HG03066 (cell line): ENCODE data around the gene NFYC.
"Not testable (repeated sequence)": the region's sequence is repeated elsewhere in the genome, so short reads cannot be mapped to it uniquely, and the experiment has no call there.

Source experiments
- ATAC-seq: cut with Tn5 transposase; IDR thresholded peaks from one replicate; pipeline ENCODE4 v1.9.1; 2021; ENCODE audit warnings: low read depth; ENCODE audit not compliant: unreplicated experiment

NFYC gene

DNA sequence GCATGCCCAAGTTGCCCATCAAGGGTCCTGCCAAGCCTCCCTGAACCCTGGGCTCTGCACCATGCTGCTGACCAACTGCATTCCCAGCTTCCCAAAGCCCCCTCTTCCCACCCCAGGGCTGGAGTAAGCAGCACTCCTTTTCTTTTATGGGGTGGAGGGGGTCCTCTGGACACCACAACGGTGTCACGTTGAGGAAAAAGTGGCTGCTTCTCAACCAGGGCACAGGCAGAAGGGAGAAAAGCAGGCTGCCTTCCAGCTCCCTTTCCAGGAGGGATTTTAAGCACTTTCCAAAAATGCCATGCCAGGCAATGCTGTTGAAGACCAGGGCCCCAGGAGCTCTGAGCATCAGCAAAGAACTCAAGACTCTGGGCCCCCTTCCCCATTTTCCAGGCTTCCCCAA, 26.7 kb upstream of the NFYC start:
- no peak for ATAC-seq

DNA sequence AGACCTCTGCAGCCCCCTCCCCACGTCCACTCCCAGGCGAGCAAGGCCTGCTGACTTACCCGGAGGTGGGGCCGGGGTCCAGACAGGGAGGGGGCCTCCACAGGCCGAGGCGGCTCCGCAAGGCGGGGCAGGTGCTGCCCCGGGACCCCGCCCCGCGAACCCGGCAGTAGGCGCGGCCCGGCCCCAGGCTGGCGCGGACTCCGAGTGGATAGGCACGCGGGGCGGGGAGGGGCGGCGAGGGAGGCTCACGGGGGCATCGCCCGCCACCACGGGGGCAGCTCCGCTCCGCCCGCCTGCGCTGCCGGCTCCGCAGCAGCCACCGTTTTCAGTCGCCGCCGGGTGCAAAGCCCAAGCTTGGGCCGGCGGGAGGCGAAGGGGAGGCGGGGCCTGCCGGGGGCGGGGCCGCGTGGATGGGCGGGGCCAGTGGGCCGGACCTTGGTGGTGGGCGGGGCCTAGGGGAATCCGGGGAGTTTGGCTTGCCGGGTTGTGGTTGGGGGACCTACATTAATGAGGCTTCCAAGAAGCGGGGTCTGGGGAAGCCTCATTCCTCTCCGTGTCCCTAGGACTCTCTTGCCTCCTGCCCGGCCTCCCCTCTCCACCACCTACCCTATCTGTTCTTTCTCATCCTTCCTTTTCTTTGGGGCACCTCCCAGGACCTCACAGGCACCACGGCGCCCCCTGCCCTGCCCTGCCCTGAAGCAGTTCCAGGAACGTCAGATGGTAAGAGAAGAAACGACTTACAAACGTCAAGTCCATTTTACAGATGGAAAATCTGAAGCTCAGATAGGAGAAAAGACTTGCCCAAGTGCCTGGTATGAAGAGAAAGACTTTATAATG, 26.0 kb upstream of the NFYC start, which contains the start of gene RIMS3:
RIMS3 (minus strand) TSS at position 348 of the 837 bp plus-strand sequence. CDS start 23,757 bp downstream, outside the sequence.
- peak; percentile 76 for ATAC-seq

DNA sequence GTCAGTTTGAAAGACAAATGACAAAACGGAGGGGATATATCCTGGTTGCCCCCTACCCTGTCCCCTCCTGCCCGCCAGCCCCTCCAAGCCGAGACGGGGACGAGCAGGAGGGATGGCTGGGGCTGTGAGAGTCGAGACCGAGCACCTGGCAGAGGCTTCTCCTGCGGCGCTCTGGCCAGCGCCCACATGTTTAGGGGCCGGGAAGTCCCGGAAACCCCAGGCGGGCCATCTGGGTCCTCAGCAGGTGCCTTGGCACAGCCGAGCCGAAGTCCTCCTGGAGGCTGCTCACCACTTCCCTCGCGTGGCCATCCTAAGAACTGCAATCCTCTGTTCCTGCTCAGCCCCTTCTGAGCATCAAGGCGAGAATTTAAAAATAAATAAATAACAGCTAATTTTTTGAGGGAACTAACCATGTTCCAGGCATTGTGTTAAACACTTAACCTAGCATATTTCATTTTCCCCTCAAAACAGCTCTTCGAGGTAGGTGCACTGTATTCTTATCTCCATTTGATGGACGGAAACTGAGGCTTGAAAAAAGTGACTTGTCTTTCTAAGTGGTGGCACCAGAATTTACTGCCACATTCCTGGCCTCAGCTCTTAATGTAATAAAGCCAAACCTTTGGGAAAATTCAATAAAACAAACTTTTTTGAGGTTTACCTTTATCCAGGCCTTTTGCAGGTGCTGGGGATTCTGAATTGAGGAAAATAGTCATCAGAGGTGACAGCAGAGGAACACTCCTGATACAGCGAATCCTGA, 22.6 kb upstream of the NFYC start:
- ATAC-seq: peak; percentile 53

- no peak for ATAC-seq
Measured at GRCh38 chr1:40673452-40673851, 18.1 kb upstream of the NFYC start.

GRCh38 chr1:40676501-40676900, 15.0 kb upstream of the NFYC start:
- no peak for ATAC-seq

DNA sequence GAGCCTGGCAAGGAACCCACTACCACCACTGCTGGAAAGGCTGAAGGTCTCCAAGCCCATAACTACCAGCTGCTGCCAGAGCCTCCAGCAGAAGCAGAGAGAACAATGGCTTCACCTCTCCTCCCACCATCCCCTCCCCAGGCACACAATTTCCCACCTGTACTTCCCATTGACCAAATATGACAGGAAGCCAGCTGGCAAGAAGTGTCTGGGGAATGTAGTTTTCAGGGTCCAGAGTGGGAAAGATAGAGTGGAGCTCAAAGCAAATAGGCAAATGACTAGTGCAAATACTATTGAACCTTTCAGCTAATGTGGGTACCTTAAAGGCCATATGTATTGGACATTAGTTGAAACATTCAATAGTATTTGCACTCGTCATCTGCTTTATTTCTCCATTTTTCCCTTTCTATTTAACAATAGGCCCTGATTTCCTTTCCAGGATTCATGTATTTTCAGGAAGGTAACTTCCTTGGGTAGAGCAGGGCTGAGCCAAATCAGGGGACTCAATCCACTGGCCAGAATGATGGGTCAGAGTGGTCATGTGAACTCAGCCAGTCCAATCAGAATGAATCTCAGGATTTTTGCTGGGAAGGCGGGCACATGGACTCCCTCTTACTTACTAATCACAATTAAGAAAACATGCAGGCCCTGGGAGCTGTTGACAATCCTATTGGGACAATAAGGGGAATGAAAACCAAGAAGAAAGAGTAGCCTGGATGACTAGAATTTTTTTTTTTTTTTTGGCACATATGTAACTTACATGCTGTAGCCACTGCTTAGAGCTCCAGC, 12.1 kb upstream of the NFYC start:
- ATAC-seq: no peak

GRCh38 chr1:40684669-40685068, 6.8 kb upstream of the NFYC start:
- ATAC-seq: no peak

DNA sequence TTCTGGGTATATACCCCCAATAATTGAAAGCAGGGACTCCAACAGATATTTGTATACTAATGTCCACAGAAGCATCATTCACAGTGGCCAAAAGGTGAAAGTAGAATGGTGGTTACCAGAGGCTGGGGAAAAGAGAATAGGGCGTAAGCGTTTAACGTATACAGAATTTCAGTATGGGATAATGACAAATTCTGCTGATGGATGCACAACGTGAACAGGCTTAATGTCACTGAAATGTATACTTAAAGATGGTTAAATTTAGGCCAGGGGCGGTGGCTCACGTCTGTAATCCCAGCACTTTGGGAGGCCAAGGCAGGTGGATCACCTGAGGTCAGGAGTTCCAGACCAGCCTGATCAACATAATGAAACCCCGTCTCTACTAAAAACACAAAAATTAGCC, 4.4 kb upstream of the NFYC start:
- no peak for ATAC-seq

GRCh38 chr1:40687661-40688060, 3.8 kb upstream of the NFYC start:
- ATAC-seq: no peak

GRCh38 chr1:40689737-40690136, 1.8 kb upstream of the NFYC start:
- ATAC-seq: no peak

- no peak for ATAC-seq
Measured at GRCh38 chr1:40690771-40691537, 550 bp upstream of the NFYC start.

DNA sequence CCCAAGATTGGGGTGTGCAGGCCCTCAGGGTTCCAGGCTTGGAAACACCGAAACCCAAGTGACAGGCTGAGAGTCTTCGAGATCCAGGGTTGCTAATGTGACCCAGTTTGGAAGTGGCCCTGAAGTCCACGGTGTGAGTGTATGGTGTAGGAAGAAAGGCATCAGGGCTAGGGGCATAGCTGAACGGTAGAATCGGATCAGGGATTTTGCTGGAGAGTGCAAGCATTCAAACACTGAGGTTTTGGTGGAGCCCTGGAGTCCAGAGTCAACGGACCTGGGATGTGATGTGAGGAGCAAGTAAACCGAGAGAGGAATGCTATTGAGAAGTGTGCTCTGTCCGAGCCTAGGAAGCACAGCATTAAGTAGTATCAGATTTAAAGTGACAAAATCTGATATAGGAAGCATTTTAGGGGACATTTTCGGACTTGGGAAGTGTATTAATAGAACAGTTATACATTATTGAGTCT, 958 bp downstream of the NFYC start:
- no peak for ATAC-seq

DNA sequence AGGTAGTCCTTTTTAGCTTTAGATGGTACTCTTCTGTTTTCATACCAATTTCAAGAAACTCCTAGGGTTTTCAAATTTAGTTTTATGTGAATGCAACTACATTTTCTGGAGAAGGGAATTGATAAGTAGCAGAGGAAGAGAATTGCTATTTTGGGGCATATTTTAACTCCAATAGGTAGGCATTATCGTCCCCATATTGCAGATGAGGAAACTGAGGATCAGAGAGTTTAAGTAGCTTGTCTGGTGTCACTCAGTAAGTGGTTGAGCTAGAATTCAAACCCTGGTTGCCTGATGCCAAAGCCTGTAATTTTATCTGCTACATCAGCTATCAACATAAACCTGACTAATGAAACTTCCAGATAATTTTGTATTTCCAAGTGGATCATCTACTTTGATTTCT, 1.9 kb downstream of the NFYC start:
- no peak for ATAC-seq

- no peak for ATAC-seq
Measured at GRCh38 chr1:40694353-40694874, 2.9 kb downstream of the NFYC start.

GRCh38 chr1:40696294-40696693, 4.8 kb downstream of the NFYC start:
- ATAC-seq: no peak

GRCh38 chr1:40697436-40697835, 5.9 kb downstream of the NFYC start:
- ATAC-seq: no peak

GRCh38 chr1:40699787-40700186, 8.3 kb downstream of the NFYC start:
- peak; percentile 80 for ATAC-seq

- no peak for ATAC-seq
Measured at GRCh38 chr1:40701684-40702083, 10.2 kb downstream of the NFYC start.

- ATAC-seq: not testable (repeated sequence)
Measured at GRCh38 chr1:40702810-40703209, 11.3 kb downstream of the NFYC start.

DNA sequence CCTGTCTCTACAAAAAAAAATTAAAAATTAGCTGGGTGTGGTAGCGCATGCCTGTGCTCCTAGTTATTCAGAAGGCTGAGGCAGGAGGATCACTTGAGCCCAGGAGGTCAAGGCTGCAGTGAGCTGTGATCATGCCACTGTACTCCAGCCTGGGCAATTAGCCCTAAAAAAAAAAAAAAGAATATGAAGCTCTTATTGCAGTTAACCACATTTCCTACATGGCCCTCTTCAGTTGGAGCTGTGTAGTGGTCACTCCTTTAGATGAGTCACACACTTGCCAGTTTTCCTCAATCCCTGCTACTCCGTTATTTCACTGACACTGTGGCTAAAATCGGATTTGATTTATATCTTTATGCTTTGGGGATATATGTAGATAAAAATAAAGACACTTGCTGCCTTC, 11.8 kb downstream of the NFYC start:
- no peak for ATAC-seq
